Aorta (tissue), 5 donors: ENCODE results near the gene ITGB8. TPM values are rescaled to one million over a fixed set of nuclear protein-coding genes. Genes with fewer than 3 reads are reported as not detected.
"Not testable (repeated sequence)": the region's sequence is repeated elsewhere in the genome, so short reads cannot be mapped to it uniquely, and the experiment has no call there.

Experiments
- ATAC-seq: fragments of 200-7000 bp; cut with Tn5 transposase; one replicate; pipeline ENCODE4 v1.9.1; 2022; ENCODE audit warnings: moderate library complexity; ENCODE audit not compliant: low FRiP score
- DNase-seq, 2 donors: peaks; one replicate each; pipeline ENCODE4 v3.0.0-alpha.2; 2020
- H3K27ac ChIP-seq, 2 donors: one replicate each; pipeline ENCODE4 v1.5.1; 2013; ENCODE audit warnings: low read length in 2 of 2, mild to moderate bottlenecking in 2 of 2, moderate library complexity in 2 of 2, control low read depth in 1 of 2, inconsistent platforms in 1 of 2, low read depth in 1 of 2
- H3K27me3 ChIP-seq, 2 donors: one replicate each; pipeline ENCODE4 v1.6.1; 2013; ENCODE audit warnings: control low read depth in 1 of 2, low read length in 1 of 2, mild to moderate bottlenecking in 1 of 2, moderate library complexity in 1 of 2; ENCODE audit not compliant: insufficient read depth in 2 of 2, control insufficient read depth in 1 of 2
- H3K36me3 ChIP-seq, 2 donors: one replicate each; pipeline ENCODE4 v1.6.1; 2013; ENCODE audit warnings: control low read depth in 1 of 2, low read length in 1 of 2, mild to moderate bottlenecking in 1 of 2; ENCODE audit not compliant: insufficient read depth in 2 of 2, control insufficient read depth in 1 of 2
- H3K4me1 ChIP-seq, 2 donors: one replicate each; pipeline ENCODE4 v1.6.1; 2013; ENCODE audit warnings: low read length in 2 of 2, control low read depth in 1 of 2, mild to moderate bottlenecking in 1 of 2, moderate library complexity in 1 of 2; ENCODE audit not compliant: insufficient read depth in 2 of 2, control insufficient read depth in 1 of 2
- H3K4me3 ChIP-seq, 2 donors: one replicate each; pipeline ENCODE4 v1.5.1; 2013; ENCODE audit warnings: low read length in 2 of 2, control low read depth in 1 of 2, mild to moderate bottlenecking in 1 of 2
- H3K9me3 ChIP-seq: one replicate; pipeline ENCODE4 v1.6.1; 2013; ENCODE audit warnings: mild to moderate bottlenecking, low read length; ENCODE audit not compliant: control insufficient read depth
- WGBS, 2 donors: extraction: QIAGEN DNeasy Blood & Tissue Kit; methylation state at CpG; one replicate each; pipeline ENCODE4 v1.1.7; 2013; 5-methylcytosine and 5-hydroxymethylcytosine counted together
- intact Hi-C, 2 donors: fragments of 100-400 bp; cut with DNase I; formaldehyde crosslinking; loops; one replicate each; pipeline versions ENCODE4 v1.14.2 to v1.15.0; 2022
- polyA plus RNA-seq, 2 donors: library from polyadenylated mRNA; stranded (reverse); fragments of 200-250 nt; gene quantifications; one replicate each; pipeline ENCODE4 v1.2.3, GENCODE V29; 2013
- total RNA-seq, 2 donors: library from RNA; stranded (reverse); fragmentation: NEBNext Ultra II Directional; extraction: Animal tissue kit (Norgen Biotek cat#: 25700); gene quantifications; one replicate each; pipeline ENCODE4 v1.2.1, GENCODE V29; 2021
- donor health status: healthy with polysubstance abuse.
- donor health status: Bipolar disorder and iron deficiency.
- donor health status: DM: no; HTN: no; CAD: no.
- donor health status: DM: no; HTN: no; CAD: no.
- donor health status: DM: yes; HTN: yes; CAD: no.

Gene ITGB8
- total and polyA plus RNA-seq, 4 donors: 0.63 to 24.7 (median 6.6) TPM

DNA sequence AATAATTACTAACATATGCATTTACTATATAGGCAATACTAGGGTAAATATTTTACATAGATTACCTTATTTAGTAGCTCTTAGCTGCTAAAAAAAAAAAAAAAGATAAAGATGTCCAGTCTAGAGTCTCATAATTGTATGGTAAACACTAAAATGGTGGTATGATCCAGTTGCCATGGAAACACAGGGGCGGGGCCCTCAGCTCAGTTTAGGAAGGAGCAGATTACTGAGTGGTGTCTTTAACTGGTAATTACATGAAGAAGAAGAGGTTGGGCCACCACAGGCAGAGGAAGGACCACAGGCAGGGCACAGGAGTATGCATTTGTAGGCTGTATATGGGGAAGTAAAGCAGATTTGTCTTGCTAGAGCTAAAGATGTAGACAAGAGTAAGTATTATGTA, 43.7 kb downstream of the ITGB8 start:
- Histone ChIP-seq H3K4me1 (no peaks in the 10 kb centered on the region), H3K36me3 (peaks cover 0 to 1% of the 10 kb centered on the region in 2 donors), H3K9me3 (peaks cover 1% of the 10 kb centered on the region), H3K27me3 (no peaks in the 10 kb centered on the region), H3K27ac (no peak overlapping the region), H3K4me3 (no peak overlapping the region)
- intact Hi-C loops: no loop called here
- WGBS, 2 donors: 83 to 94% methylated on average over 1 of the region's 1 CpG
- DNase-seq (no peak), ATAC-seq (no peak)

DNA sequence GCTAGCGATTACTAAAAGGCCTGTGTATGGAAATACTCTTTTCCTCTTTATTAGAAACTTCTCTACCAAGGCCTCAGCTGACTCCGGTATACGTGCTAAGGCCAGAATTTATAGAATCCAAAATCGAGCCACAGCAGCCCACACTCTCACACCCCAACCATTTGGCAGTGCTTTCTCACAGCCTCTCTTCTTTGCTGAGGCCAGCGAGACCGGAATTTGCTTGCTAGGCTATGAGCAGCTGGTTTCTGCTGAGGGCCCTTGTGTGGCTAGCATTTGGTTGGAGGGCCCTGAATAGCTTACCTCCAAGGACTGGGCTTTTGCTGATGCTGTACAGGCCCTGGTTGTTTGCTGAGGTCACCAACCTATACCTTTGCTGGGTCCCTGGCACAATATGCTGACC, 46.1 kb downstream of the ITGB8 start:
- intact Hi-C loops: no loop called here
- H3K4me1 ChIP-seq: no peaks in the 10 kb centered on the region
- H3K4me3 ChIP-seq: no peak overlapping the region
- H3K27ac ChIP-seq: no peak overlapping the region
- ATAC-seq: no peak
- H3K27me3 ChIP-seq: no peaks in the 10 kb centered on the region
- 85 to 86% methylated on average over 6 of the region's 6 CpGs for WGBS, 2 donors
- DNase-seq: no peak
- H3K9me3 ChIP-seq: peaks cover 1% of the 10 kb centered on the region
- peaks cover 0 to 1% of the 10 kb centered on the region in 2 donors for H3K36me3 ChIP-seq

DNA sequence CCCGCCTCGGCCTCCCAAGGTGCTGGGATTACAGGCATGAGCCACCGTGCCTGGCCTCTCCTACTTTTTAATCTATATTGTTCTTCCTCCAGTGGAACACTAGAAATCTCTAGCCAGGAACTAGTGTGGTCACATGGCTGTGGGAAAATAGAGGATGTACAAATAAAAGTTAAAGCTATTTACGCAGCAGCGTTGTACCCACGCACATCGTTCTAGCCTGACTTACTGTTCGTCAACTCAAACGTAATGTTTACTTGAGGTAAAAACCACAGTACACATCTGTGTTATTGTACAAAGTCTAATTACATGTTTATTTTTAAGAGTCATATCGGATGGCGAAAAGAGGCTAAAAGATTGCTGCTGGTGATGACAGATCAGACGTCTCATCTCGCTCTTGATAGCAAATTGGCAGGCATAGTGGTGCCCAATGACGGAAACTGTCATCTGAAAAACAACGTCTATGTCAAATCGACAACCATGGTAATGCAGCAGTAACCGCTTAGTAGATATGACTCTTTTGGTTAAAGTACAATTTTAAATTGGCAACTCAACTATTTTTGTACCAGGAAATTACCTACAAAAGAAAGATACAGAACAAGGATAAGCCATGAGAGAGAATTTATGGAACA, 50.8 kb downstream of the ITGB8 start:
- Histone ChIP-seq H3K36me3 (peaks cover 0 to 1% of the 10 kb centered on the region in 2 donors), H3K9me3 (peaks cover 1% of the 10 kb centered on the region)
- 91 to 95% methylated on average over 16 to 17 of the region's 17 CpGs for WGBS, 2 donors

DNA sequence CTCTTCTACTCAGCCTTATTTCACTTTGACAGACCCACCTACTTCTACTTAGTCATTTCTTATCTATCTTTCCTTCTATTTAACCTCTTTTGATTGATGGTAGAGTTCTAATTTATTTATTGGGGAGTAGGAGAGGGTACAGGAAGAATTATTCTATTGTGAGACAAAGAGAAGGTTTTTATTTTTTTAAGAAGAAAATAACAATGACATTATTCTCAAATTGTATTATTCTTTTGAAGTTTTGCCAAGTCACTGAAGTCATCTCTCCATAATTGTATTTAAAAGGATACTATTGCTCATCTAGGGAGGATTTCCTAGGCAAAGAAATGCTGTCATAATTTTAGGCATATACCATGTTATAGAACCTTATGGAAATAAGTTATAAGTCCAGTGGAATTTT, 52.7 kb downstream of the ITGB8 start:
- intact Hi-C loops: no loop called here
- Histone ChIP-seq H3K9me3 (no peaks in the 10 kb centered on the region), H3K4me3 (no peak overlapping the region), H3K4me1 (no peaks in the 10 kb centered on the region), H3K36me3 (no peaks in the 10 kb centered on the region), H3K27ac (no peak overlapping the region), H3K27me3 (no peaks in the 10 kb centered on the region)
- ATAC-seq (no peak), DNase-seq (no peak)

More for the DNA sequence above, 50.8 kb downstream of the ITGB8 start:
- no peak overlapping the region for H3K27ac ChIP-seq
- H3K4me3 ChIP-seq: no peak overlapping the region
- H3K27me3 ChIP-seq: no peaks in the 10 kb centered on the region
- H3K4me1 ChIP-seq: no peaks in the 10 kb centered on the region
- ATAC-seq (no peak), DNase-seq (no peak)
- intact Hi-C loops: no loop called here

DNA sequence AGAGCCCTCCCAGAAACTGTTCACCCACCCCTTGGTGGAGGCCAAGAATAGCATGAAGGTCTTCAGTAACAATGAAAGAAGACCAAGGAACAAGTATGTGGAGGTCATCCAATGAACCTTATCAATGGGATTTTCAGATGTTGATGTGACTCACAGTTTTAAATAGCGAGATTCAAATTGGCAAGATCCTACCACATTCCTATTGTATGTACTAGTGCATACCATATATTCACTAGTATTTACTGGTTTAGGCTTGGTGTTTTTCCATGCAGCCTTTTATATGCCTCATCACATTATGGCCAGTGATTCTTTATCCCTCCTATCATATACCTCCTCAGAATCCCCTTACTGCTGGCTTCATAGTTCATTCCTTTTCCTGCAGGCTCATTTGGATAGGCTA, 54.4 kb downstream of the ITGB8 start:
- Histone ChIP-seq H3K4me1 (no peaks in the 10 kb centered on the region), H3K36me3 (no peaks in the 10 kb centered on the region), H3K9me3 (no peaks in the 10 kb centered on the region), H3K27me3 (no peaks in the 10 kb centered on the region), H3K27ac (no peak overlapping the region), H3K4me3 (no peak overlapping the region)
- intact Hi-C loops: no loop called here
- WGBS, 2 donors: 48 to 57% methylated on average over 1 of the region's 1 CpG
- DNase-seq (no peak), ATAC-seq (no peak)

DNA sequence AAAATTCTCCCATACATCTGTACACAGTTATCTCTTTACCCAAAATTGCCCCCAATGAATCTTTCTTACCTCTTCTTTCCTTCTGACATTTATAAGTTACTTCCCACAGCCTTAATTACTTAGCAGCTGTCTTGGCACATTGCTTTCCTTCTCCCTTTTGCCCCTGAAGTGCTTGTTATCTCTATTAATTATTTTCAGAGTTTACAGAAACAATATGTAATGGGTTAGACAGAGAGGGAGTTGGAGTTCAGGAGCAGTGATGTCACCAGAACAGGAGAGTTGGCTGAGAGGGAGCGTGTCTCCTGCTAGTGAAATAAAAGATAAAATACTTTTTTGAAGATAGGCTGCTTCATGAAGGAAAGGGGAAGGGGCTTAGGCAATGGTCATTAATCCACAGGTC, 57.4 kb downstream of the ITGB8 start:
- Histone ChIP-seq H3K4me3 (no peak overlapping the region), H3K27me3 (no peaks in the 10 kb centered on the region), H3K4me1 (no peaks in the 10 kb centered on the region), H3K9me3 (no peaks in the 10 kb centered on the region), H3K36me3 (no peaks in the 10 kb centered on the region), H3K27ac (no peak overlapping the region)
- WGBS, 2 donors: 85 to 94% methylated on average over 1 of the region's 1 CpG
- no peak for DNase-seq
- no peak for ATAC-seq
- intact Hi-C loops: no loop called here

DNA sequence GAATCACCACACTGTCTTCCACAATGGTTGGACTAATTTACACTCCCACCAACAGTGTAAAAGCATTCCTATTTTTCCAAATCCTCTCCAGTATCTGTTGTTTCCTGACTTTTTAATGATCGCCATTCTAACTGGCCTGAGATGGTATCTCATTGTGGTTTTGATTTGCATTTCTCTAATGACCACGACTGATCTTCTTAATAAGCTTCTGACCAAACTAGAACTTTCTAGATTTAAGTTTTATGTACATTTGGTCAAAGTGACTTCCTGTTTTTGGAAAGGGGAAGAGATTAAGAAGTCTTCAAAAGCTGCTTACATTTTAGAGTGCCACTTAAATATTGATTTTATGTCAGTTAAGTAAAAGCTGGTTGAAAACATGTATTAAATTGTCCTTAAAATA, 58.5 kb downstream of the ITGB8 start:
- H3K4me3 ChIP-seq, H3K36me3 ChIP-seq, ATAC-seq, H3K27me3 ChIP-seq, DNase-seq, H3K4me1 ChIP-seq, H3K27ac ChIP-seq, intact Hi-C loops, H3K9me3 ChIP-seq: not testable (repeated sequence)
- 84 to 90% methylated on average over 2 of the region's 2 CpGs for WGBS, 2 donors

DNA sequence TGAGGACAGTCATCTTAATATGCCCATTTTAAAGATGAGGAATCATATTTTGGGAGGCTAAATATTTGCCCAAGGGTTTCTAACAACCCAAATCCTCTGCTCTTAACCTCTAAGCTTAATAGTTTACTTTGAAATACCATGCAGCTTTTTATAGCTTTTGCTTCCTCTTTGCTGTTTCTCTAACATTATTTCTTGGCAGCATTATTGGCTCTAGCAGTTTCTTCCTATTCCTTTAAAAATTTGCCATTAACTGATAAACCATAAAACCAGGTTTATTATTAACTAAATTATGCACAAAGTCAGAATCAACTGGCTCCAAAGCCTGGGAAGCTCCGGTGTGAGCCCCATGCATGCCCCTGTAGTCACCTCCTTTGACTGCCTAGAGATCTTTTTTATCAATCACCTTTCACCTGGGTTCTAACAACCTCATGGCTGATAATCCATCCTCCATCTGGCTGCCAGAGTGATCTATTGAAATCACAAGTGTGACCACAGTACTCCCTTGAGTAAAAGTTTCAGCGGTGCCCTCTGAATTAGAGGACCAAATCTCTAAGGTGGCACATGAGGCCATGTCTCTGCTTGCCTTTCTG, 62.4 kb downstream of the ITGB8 start:
- 27 to 38% methylated on average over 2 of the region's 2 CpGs for WGBS, 2 donors
- no peaks in the 10 kb centered on the region for H3K36me3 ChIP-seq
- intact Hi-C loops: no loop called here

DNA sequence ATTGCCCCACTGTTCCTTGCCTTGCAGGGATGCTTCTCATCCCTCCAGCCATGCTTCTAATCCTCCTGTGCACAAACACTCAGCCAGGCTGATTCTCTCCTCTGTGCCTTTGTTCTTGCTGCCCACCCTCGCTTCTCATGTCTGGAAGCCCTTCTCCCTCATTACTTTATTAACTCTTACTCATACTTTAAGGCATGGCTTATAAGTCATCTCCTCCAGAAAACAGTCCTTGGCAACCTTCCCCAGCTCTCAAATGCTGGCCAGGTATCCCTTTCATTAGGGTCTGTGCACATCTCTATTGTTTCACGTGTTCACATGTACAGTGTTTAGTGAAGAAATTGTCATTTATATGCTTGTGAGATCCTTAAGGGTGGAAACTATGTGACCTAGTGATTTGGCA, 62.9 kb downstream of the ITGB8 start:
- DNase-seq (no peak), ATAC-seq (no peak)
- intact Hi-C loops: no loop called here
- Histone ChIP-seq H3K4me1 (no peaks in the 10 kb centered on the region), H3K36me3 (no peaks in the 10 kb centered on the region), H3K27ac (no peak overlapping the region), H3K4me3 (no peak overlapping the region), H3K27me3 (no peaks in the 10 kb centered on the region), H3K9me3 (no peaks in the 10 kb centered on the region)
- WGBS, 2 donors: 86 to 95% methylated on average over 2 of the region's 2 CpGs

More for the DNA sequence above, 62.4 kb downstream of the ITGB8 start:
- H3K4me3 ChIP-seq: no peak overlapping the region
- ATAC-seq (no peak), DNase-seq (no peak)
- no peaks in the 10 kb centered on the region for H3K9me3 ChIP-seq
- H3K27me3 ChIP-seq: no peaks in the 10 kb centered on the region
- H3K4me1 ChIP-seq: no peaks in the 10 kb centered on the region
- H3K27ac ChIP-seq: no peak overlapping the region
